Measurements from ENCODE around the gene CXCL11.

Gene CXCL11

DNA sequence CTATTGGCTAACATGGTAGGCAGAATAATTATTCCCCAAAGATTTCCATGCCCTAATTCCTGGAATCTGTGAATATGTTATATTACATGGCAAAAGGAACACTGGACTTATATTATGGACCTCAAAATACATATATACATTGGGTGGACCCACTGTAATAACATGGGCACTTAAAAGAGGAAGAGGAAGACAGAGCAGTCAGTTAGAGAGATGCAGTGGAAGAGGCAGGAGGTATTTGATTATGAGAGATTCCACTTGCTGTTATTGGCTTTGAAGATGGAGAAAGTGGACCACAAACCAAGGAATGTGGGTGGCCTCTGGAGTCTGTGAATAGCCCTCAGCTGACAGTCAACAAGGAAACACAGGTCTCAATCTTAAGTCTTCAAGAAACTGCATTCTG lies 24.6 kb upstream of the CXCL11 start:
- Histone ChIP-seq H3K27me3 (replicated peaks) (peaks cover 33% of the 10 kb centered on the region), H3K27ac (no peak overlapping the region), H3K36me3 (replicated peaks) (no peaks in the 10 kb centered on the region), H3K4me3 (ENCODE audit: low read depth, low read length) (no peak overlapping the region)
- TF ChIP-seq, protein P1, sequence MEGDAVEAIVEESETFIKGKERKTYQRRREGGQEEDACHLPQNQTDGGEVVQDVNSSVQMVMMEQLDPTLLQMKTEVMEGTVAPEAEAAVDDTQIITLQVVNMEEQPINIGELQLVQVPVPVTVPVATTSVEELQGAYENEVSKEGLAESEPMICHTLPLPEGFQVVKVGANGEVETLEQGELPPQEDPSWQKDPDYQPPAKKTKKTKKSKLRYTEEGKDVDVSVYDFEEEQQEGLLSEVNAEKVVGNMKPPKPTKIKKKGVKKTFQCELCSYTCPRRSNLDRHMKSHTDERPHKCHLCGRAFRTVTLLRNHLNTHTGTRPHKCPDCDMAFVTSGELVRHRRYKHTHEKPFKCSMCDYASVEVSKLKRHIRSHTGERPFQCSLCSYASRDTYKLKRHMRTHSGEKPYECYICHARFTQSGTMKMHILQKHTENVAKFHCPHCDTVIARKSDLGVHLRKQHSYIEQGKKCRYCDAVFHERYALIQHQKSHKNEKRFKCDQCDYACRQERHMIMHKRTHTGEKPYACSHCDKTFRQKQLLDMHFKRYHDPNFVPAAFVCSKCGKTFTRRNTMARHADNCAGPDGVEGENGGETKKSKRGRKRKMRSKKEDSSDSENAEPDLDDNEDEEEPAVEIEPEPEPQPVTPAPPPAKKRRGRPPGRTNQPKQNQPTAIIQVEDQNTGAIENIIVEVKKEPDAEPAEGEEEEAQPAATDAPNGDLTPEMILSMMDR (IDR thresholded peaks at IDR 0.05; ENCODE audit: low read depth, low read length, missing control alignments): no peak
- in situ Hi-C loops (cut with HindIII; ENCODE audit: low pct_ligation_motif_present, low sequenced_read_pairs): no loop called here
- no peak for DNase-seq

DNA sequence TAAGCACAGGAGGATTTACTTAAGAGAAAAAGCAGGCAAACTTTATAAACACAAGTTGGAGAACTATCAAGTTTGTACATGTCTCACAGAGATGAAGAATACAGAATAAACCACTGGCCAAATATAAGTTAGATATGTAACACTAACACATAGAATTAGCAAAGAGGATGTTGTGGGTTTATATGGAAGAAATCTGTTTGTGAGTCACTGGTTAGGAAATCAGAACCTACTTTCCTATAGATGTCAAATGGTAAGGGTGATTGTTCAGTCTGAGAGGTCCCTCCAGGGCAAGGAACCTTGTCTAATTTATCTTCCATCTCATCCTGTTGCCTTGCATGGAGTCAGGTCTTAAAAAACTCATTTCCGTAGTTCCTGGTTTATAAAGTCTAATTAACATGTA lies 23.9 kb upstream of the CXCL11 start:
- H3K27me3 ChIP-seq (replicated peaks): peaks cover 38% of the 10 kb centered on the region
- TF ChIP-seq, protein P1 (IDR thresholded peaks at IDR 0.05; ENCODE audit: low read depth, low read length, missing control alignments): no peak
- no peak overlapping the region for H3K4me3 ChIP-seq (ENCODE audit: low read depth, low read length)
- no peaks in the 10 kb centered on the region for H3K36me3 ChIP-seq (replicated peaks)
- no peak for DNase-seq
- no peak overlapping the region for H3K27ac ChIP-seq
- in situ Hi-C loops (cut with HindIII; ENCODE audit: low pct_ligation_motif_present, low sequenced_read_pairs): no loop called here

DNA sequence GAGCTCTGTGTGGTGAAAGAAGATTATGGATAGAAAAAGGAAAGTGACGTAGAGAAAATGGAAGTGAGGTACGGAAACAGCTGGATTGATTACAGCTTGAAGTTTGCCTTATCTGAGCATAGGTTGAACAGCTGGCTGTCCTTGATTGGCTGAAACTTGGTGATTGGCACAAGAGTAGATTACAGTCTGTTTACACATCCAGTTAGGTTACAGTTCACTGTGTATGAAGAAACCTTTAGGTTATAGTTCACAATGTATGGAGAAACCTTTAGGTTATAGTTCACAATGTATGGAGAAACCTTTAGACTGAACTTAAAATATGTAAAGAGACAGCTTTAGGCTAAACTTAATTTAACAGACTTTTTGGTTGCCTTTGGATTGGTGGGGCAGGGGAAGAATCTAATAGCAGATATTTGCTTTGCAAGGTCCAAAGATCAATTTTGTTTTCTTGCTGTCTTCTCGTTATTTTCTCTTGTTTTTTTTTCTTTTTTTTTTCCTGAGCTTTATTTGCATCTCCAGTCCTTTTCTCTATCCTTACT lies 23.1 kb upstream of the CXCL11 start:
- Histone ChIP-seq H3K27ac (no peak overlapping the region), H3K27me3 (replicated peaks) (peaks cover 40% of the 10 kb centered on the region), H3K36me3 (replicated peaks) (no peaks in the 10 kb centered on the region), H3K4me3 (ENCODE audit: low read depth, low read length) (no peak overlapping the region)
- no peak for DNase-seq
- TF ChIP-seq, protein P1 (IDR thresholded peaks at IDR 0.05; ENCODE audit: low read depth, low read length, missing control alignments): no peak
- in situ Hi-C loops (cut with HindIII; ENCODE audit: low pct_ligation_motif_present, low sequenced_read_pairs): no loop called here

DNA sequence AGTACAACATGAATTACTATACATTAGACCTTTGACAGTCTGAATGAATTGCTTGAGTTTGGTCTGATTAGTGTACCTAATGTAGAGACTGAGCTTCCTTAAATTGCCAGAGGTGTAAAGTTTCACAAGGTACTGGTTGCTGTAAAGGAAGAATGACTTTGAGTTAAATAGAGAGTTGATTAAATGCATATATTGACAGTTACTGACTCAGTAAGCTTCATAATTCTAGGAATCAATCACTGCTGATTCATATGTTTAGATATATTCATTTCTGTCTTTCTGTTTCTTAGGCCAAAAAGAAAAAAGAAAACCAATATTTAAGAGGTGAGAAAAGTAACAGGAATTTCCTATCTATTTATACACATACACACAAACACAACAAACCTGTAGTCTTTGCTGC lies 22.4 kb upstream of the CXCL11 start:
- Histone ChIP-seq H3K36me3 (replicated peaks) (no peaks in the 10 kb centered on the region), H3K27me3 (replicated peaks) (peaks cover 40% of the 10 kb centered on the region), H3K27ac (no peak overlapping the region)

DNA sequence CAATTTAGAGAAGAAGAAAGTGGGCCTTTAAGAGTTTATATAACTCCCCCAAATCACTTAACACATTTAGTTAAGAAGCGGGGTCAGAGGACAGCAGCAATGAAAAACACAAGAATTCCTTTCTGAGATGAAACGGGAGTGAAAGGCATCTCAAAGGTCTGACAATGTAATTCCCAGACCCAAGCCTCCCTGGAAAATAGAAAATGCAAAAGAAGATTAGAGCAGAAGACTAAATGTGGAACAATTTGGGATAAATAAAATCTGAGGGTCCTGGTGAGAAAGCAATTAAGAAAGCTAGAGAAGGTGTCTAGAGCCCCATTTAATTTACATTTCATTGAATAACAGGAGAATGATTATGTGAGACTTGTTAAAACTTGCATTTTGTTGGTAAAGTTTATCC lies 19.6 kb upstream of the CXCL11 start:
- H3K27ac ChIP-seq: no peak overlapping the region
- peaks cover 34% of the 10 kb centered on the region for H3K27me3 ChIP-seq (replicated peaks)
- TF ChIP-seq, protein P1 (IDR thresholded peaks at IDR 0.05; ENCODE audit: low read depth, low read length, missing control alignments): no peak
- in situ Hi-C loops (cut with HindIII; ENCODE audit: low pct_ligation_motif_present, low sequenced_read_pairs): no loop called here
- no peak overlapping the region for H3K4me3 ChIP-seq (ENCODE audit: low read depth, low read length)
- no peak for DNase-seq
- H3K36me3 ChIP-seq (replicated peaks): no peaks in the 10 kb centered on the region

More for the DNA sequence above, 22.4 kb upstream of the CXCL11 start:
- no peak for DNase-seq
- TF ChIP-seq, protein P1 (IDR thresholded peaks at IDR 0.05; ENCODE audit: low read depth, low read length, missing control alignments): no peak
- in situ Hi-C loops (cut with HindIII; ENCODE audit: low pct_ligation_motif_present, low sequenced_read_pairs): no loop called here
- H3K4me3 ChIP-seq (ENCODE audit: low read depth, low read length): no peak overlapping the region

DNA sequence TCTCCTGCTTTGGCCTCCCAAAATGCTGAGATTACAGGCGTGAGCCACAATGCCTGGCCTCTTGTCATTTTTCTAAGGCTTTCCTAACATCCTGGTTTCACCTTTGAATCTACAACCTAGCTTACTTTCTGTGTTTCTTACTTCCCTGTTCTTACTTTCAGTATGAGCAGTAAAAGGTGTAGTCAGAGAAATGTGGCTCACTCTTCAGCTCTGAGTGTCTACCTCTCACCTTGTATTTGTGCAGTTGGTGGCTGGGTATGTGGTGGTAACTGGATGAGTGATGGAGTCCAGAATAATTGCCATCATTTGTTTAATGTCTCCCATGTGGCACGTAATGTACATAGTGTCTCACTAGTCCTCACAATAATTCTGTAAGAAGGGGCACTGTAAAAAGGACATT lies 19.1 kb upstream of the CXCL11 start:
- in situ Hi-C loops (cut with HindIII; ENCODE audit: low pct_ligation_motif_present, low sequenced_read_pairs): no loop called here
- Histone ChIP-seq H3K27me3 (replicated peaks) (peaks cover 32% of the 10 kb centered on the region), H3K36me3 (replicated peaks) (no peaks in the 10 kb centered on the region), H3K27ac (no peak overlapping the region), H3K4me3 (ENCODE audit: low read depth, low read length) (no peak overlapping the region)
- TF ChIP-seq, protein P1 (IDR thresholded peaks at IDR 0.05; ENCODE audit: low read depth, low read length, missing control alignments): no peak
- DNase-seq: no peak

Data from brain microvascular endothelial cell (primary cell).